Testis (tissue), 3 donors: Measurements from ENCODE around the gene IL36B. TPM values are rescaled to one million over a fixed set of nuclear protein-coding genes. Genes with fewer than 3 reads are reported as not detected.

Source experiments
- DNase-seq: peaks from one replicate; pipeline ENCODE4 v3.0.0-alpha.2; 2019
- H3K27ac ChIP-seq, 2 donors: fragments of 200-600 bp; sonication (generic); one replicate each; pipeline ENCODE4 v1.5.1; 2019
- H3K27me3 ChIP-seq: fragments of 200-600 bp; sonication (generic); one replicate; pipeline ENCODE4 v1.5.1; 2019
- H3K36me3 ChIP-seq: fragments of 200-600 bp; sonication (generic); one replicate; pipeline ENCODE4 v1.5.1; 2017; ENCODE audit warnings: low read depth; ENCODE audit errors: missing control alignments
- H3K4me1 ChIP-seq: fragments of 200-600 bp; sonication (generic); one replicate; pipeline ENCODE4 v1.5.1; 2019
- H3K4me3 ChIP-seq, 2 donors: fragments of 200-600 bp; sonication (generic); one replicate each; pipeline ENCODE4 v1.5.1; 2017 to 2019
- H3K9me3 ChIP-seq: fragments of 200-600 bp; sonication (generic); one replicate; pipeline ENCODE4 v1.5.1; 2017
- POLR2A ChIP-seq: fragments of 450-650 bp; IDR thresholded peaks from one replicate; pipeline ENCODE4 v1.6.1; 2017; ENCODE audit warnings: antibody characterized with exemption, mild to moderate bottlenecking, moderate library complexity
- WGBS, 2 donors: methylation state at CpG; one replicate each; pipeline ENCODE4 v1.1.5; 2018; 5-methylcytosine and 5-hydroxymethylcytosine counted together
- intact Hi-C: fragments of 100-400 bp; cut with DNase I; formaldehyde crosslinking; loops from one replicate; pipeline ENCODE4 v1.15.1; 2023; ENCODE audit warnings: low total_unique reads
- polyA plus RNA-seq: library from polyadenylated mRNA; stranded (reverse); fragments of 350-450 nt; fragmentation: Illumina TruSeq; extraction: RNeasy Lipid Tissue Mini Kit (QIAGEN cat#74804); gene quantifications from one replicate; pipeline ENCODE4 v1.2.3, GENCODE V29; 2014; ENCODE audit warnings: low read depth, low replicate concordance; ENCODE audit not compliant: insufficient read depth
- total RNA-seq, 2 donors: library from RNA; depleted of rRNA; stranded (reverse); fragments of >200 nt; gene quantifications; one replicate each; pipeline ENCODE4 v1.2.3, GENCODE V29; 2016
- TF ChIP-seq, protein P1 (sequence below), 3 experiments: fragments of 450-650 bp in 2 of 3; fragments of 200-600 bp in 1 of 3; sonication (generic) in 1 of 3; IDR thresholded peaks; one replicate each; pipeline ENCODE4 v1.5.1; 2016 to 2019; ENCODE audit warnings: antibody characterized with exemption in 3 of 3, mild to moderate bottlenecking in 2 of 3, moderate library complexity in 1 of 3

The IL36B gene
- total and polyA plus RNA-seq, 3 donors from 2014 or later = not detected

DNA sequence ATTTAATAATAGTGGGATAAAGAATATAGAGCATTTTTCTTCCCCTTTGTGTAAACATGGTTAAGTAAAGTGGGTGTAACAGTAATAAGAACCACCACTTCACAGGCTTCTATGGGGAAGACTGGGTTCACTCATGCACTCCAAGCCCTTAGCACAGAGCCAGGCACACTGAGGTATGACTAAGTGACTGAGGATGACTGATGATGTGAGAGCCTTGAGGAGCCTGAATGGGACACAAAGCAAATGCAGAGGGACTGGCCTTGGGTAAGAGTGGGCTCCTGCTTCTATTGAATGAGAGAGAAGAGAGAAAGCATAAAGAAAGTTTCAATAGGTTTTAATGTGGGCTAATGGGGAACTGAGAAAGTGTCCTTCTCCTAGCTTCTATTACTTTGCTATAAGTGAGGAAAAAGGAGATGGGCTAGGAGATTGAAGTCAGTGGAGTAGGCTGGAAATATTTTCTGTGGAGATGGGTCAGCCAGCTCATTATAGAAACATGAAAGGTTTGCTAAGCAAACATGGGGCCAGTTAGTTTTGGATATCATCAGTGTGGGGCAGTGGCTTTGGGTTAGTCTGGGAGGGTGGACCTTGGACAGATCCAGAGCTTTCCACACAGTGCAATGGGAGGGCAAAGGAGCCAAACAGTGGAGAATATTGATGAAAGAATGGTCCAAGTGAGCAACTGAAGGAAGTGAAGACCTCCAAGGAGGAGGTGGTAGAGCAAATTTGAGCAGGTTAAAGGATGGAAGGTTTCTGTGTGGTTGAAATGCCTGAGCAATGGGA is 35.7 kb upstream of the IL36B start:
- no peaks in the 10 kb centered on the region for H3K4me1 ChIP-seq
- no peaks in the 10 kb centered on the region for H3K36me3 ChIP-seq
- no peaks in the 10 kb centered on the region for H3K9me3 ChIP-seq
- H3K27ac ChIP-seq = no peak overlapping the region
- intact Hi-C loops = no loop called here
- no peaks in the 10 kb centered on the region for H3K27me3 ChIP-seq
- H3K4me3 ChIP-seq = no peak overlapping the region
- DNase-seq = no peak
- TF ChIP-seq POLR2A = no peak
- TF ChIP-seq, protein P1, sequence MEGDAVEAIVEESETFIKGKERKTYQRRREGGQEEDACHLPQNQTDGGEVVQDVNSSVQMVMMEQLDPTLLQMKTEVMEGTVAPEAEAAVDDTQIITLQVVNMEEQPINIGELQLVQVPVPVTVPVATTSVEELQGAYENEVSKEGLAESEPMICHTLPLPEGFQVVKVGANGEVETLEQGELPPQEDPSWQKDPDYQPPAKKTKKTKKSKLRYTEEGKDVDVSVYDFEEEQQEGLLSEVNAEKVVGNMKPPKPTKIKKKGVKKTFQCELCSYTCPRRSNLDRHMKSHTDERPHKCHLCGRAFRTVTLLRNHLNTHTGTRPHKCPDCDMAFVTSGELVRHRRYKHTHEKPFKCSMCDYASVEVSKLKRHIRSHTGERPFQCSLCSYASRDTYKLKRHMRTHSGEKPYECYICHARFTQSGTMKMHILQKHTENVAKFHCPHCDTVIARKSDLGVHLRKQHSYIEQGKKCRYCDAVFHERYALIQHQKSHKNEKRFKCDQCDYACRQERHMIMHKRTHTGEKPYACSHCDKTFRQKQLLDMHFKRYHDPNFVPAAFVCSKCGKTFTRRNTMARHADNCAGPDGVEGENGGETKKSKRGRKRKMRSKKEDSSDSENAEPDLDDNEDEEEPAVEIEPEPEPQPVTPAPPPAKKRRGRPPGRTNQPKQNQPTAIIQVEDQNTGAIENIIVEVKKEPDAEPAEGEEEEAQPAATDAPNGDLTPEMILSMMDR (IDR thresholded peaks at IDR 0.05) = no peak

DNA sequence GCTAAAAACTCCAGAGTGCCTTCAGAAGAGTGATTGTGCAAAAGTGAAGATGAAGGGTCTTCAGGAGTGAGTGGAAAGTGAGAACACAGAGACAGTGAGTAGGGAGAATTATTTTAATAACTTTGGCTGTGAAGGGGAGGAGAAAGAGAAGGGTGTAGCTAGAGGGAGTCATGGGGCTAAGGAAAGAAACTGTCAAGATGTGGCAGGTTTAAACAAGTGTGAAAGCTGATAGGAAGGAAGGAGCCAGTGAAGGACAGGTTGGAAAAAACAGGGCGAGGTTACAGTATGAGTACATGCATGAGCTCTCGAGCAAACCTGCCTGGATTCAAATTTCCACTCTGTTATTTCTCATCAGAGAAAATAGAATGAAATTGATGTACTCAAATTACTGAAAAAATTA is 32.9 kb upstream of the IL36B start:
- TF ChIP-seq, protein P1 (IDR thresholded peaks at IDR 0.05) = no peak
- no peak for TF ChIP-seq POLR2A
- 82 to 83% methylated on average over 2 of the region's 2 CpGs for WGBS, 2 donors
- DNase-seq = no peak
- Histone ChIP-seq H3K27me3 (no peaks in the 10 kb centered on the region), H3K27ac (no peak overlapping the region), H3K36me3 (no peaks in the 10 kb centered on the region), H3K4me3 (no peak overlapping the region), H3K4me1 (no peaks in the 10 kb centered on the region), H3K9me3 (no peaks in the 10 kb centered on the region)
- intact Hi-C loops = no loop called here

DNA sequence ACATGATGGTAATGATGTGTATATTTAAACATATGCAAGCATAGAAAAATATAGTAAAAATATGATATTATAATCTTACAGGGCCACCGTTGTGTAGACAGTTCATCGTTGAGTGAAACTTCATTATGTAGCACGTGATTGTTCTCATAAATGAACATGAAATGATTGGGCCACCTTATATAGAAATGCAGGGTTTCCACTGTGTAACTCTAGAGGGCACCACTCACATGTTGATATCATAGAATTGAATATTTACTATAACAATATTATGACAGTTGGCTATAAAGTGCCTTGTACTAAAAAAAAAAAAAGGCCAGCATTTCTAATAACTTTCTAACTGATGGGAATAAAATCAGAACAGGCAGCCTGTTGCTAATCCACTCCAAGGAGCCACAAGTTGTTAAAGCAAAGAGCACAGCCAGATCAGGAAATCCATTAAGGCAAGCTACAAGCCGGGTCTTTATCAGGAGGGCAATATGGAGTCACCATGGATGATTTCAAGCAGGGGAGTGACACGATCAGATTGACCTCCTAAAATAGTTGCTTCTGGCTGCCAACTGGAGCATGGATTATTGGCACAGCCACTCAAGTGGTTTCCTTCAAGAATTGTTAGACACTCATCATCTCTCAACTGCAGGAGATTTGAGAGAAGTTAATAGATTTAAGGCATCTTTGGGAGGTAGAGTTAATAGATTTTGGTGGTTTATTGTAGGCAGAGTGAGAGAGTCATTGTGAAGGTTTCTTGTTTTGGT is 31.8 kb upstream of the IL36B start:
- no peak for DNase-seq
- H3K4me3 ChIP-seq = no peak overlapping the region
- no peaks in the 10 kb centered on the region for H3K36me3 ChIP-seq
- TF ChIP-seq, protein P1 (IDR thresholded peaks at IDR 0.05) = peak in 1 of 3 experiments; percentile 29
- TF ChIP-seq POLR2A = no peak
- intact Hi-C loops = no loop called here
- no peaks in the 10 kb centered on the region for H3K9me3 ChIP-seq
- no peaks in the 10 kb centered on the region for H3K4me1 ChIP-seq
- H3K27me3 ChIP-seq = no peaks in the 10 kb centered on the region
- H3K27ac ChIP-seq = no peak overlapping the region
- WGBS, 2 donors = 68 to 69% methylated on average over 5 of the region's 5 CpGs

DNA sequence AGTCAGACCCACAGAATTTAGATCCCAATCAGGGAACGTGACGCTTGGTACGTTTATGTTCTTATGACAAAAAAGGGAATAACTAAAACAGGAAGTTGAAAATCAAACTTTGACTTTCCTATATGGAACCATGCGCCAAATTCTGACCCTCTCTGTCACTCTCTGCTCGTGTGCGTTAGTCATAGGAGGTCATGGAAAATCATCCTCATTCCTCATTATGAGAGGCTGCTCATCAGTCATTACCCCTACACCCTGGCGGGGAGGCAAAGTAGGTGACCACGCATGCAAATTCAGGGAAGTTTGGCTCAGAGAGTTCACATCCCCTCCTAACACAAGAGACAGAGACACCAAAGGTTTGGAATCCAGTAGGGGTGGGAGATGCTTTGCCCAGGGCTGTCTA is 30.6 kb upstream of the IL36B start:
- TF ChIP-seq, protein P1 (IDR thresholded peaks at IDR 0.05) = no peak
- no peak for TF ChIP-seq POLR2A
- no peaks in the 10 kb centered on the region for H3K4me1 ChIP-seq
- intact Hi-C loops = no loop called here
- H3K9me3 ChIP-seq = no peaks in the 10 kb centered on the region
- no peaks in the 10 kb centered on the region for H3K27me3 ChIP-seq
- WGBS, 2 donors = 78 to 82% methylated on average over 8 of the region's 8 CpGs
- H3K4me3 ChIP-seq = no peak overlapping the region
- DNase-seq = no peak
- no peaks in the 10 kb centered on the region for H3K36me3 ChIP-seq
- no peak overlapping the region for H3K27ac ChIP-seq
